Heart right ventricle (tissue), 16 donors: ENCODE measurements around the gene RAP1GAP2. TPM values are rescaled to one million over a fixed set of nuclear protein-coding genes. Genes with fewer than 3 reads are reported as not detected.
A peak's percentile ranks its signal among the peaks of the same experiment; 100 is the strongest.

Experiments used
- ATAC-seq, 8 donors: fragments of 200-7000 bp; cut with Tn5 transposase; one replicate each; pipeline ENCODE4 v1.9.1; 2020; ENCODE audit warnings: mild to moderate bottlenecking in 8 of 8, moderate library complexity in 8 of 8, moderate number of reproducible peaks in 1 of 8
- DNase-seq, 2 donors: peaks; one replicate each; pipeline ENCODE4 v3.0.0-alpha.2; 2020
- H3K27ac ChIP-seq, 10 donors: fragments of 200-600 bp; sonication (generic) in 2 of 10; one replicate each; pipeline versions ENCODE4 v1.5.0 to v1.8.0; 2020 to 2022; ENCODE audit warnings: mild to moderate bottlenecking in 3 of 10
- H3K27me3 ChIP-seq, 7 donors: fragments of 200-600 bp; one replicate each; pipeline ENCODE4 v1.8.0; 2021 to 2022; ENCODE audit warnings: mild to moderate bottlenecking in 2 of 7
- H3K36me3 ChIP-seq, 9 donors: fragments of 200-600 bp; sonication (generic) in 1 of 9; one replicate each; pipeline versions ENCODE4 v1.5.0 to v1.8.0; 2020 to 2022; ENCODE audit warnings: mild to moderate bottlenecking in 2 of 9
- H3K4me1 ChIP-seq, 9 donors: fragments of 200-600 bp; sonication (generic) in 1 of 9; one replicate each; pipeline versions ENCODE4 v1.5.0 to v1.8.0; 2020 to 2022; ENCODE audit warnings: mild to moderate bottlenecking in 4 of 9
- H3K4me3 ChIP-seq, 10 donors: fragments of 200-600 bp; sonication (generic) in 2 of 10; one replicate each; pipeline versions ENCODE4 v1.5.0 to v1.8.0; 2020 to 2022; ENCODE audit warnings: mild to moderate bottlenecking in 7 of 10, moderate library complexity in 2 of 10
- H3K9me3 ChIP-seq, 11 donors: fragments of 200-600 bp in 10 of 11; sonication (generic) in 2 of 11; one replicate each; pipeline versions ENCODE4 v1.5.0 to v1.8.0; 2013 to 2022; ENCODE audit warnings: mild to moderate bottlenecking in 2 of 11, control low read depth in 1 of 11, moderate library complexity in 1 of 11
- CTCF ChIP-seq, 9 donors: fragments of 200-600 bp; sonication (generic) in 2 of 9; IDR thresholded peaks; one replicate each; pipeline versions ENCODE4 v1.5.0 to v1.8.0; 2021 to 2022; ENCODE audit warnings: antibody characterized with exemption in 9 of 9, mild to moderate bottlenecking in 5 of 9, moderate library complexity in 1 of 9
- WGBS, 2 donors: extraction: QIAGEN DNeasy Blood & Tissue Kit; methylation state at CpG; one replicate each; pipeline ENCODE4 v1.1.7; 2013; ENCODE audit warnings: inconsistent platforms in 1 of 2; 5-methylcytosine and 5-hydroxymethylcytosine counted together
- intact Hi-C, 10 donors: fragments of 100-400 bp; cut with DNase I; formaldehyde crosslinking; loops; one replicate each; pipeline versions ENCODE4 v1.11.1 to v1.14.2; 2022
- polyA plus RNA-seq, 2 donors: library from polyadenylated mRNA; stranded (reverse); fragments of 200-250 nt; gene quantifications; one replicate each; pipeline ENCODE4 v1.2.3, GENCODE V29; 2013
- total RNA-seq, 10 donors: library from RNA; stranded (reverse); fragmentation: NEBNext Ultra II Directional in 3 of 10; extraction: Animal tissue kit (Norgen Biotek cat#: 25700) in 3 of 10; gene quantifications; one replicate each; pipeline versions ENCODE4 v1.2.1 to v1.2.4, GENCODE V29; 2021 to 2023
- donor health status: Arrhythmogenic right ventricular cardiomyopathy.
- donor health status: ischemic (EF 13 %, LVEDD 7.1; RV severe dilation, severe dysfunction).
- donor health status: healthy with polysubstance abuse.
- donor health status: DM: no; HTN: yes; CAD: no.
- donor health status: DM: no; HTN: no; CAD: no.
- donor health status: ischemic (EF 25% LVEDD 6.9; RV normal size, moderate dysfunction).
- donor health status: ischemic (EF 25% LVEDD 5.7; RV mildly dilated, moderate dysfunction).
- donor health status: healthy.
- donor health status: DM: yes; HTN: yes; CAD: no.
- donor health status: Ischemic cardiomyopathy.
- donor health status: ischemic (EF 35%, LVEDD 5.7; RV mildly dilated, moderate dysfunction).
- donor health status: nonischemic (EF 11% LVEDD 7.7; RV severe dilation, severe dysfunction).
- donor health status: DM: yes; HTN: yes; CAD: no.
- donor health status: PGD.
- donor health status: ischemic (EF 29% LVEDD 5.4; RV normal size, mild dysfunction).
- donor health status: nonischemic (EF 23%, LVEDD 6.1; RV moderate dilation, normal function).

The RAP1GAP2 gene
- total and polyA plus RNA-seq, 12 donors, result 9.5 to 51.3 (median 34.6) TPM

GRCh38 chr17:2971851-2972250, 175.6 kb downstream of the RAP1GAP2 start:
- H3K36me3 ChIP-seq, result no peaks in the 10 kb centered on the region
- H3K27me3 ChIP-seq, result no peaks in the 10 kb centered on the region
- H3K4me3 ChIP-seq, result no peak overlapping the region
- H3K27ac ChIP-seq, result no peak overlapping the region
- intact Hi-C loops, result no loop called here
- no peak for DNase-seq
- H3K9me3 ChIP-seq, result peaks cover 0 to 5% (median 0%) of the 10 kb centered on the region in 11 donors
- no peak for TF ChIP-seq CTCF (IDR thresholded peaks at IDR 0.05)
- H3K4me1 ChIP-seq, result peaks cover 0 to 13% (median under 1%) of the 10 kb centered on the region in 9 donors
- no peak for ATAC-seq
- WGBS, 2 donors, result 94% methylated on average over 2 of the region's 2 CpGs

GRCh38 chr17:2972749-2973148, 176.5 kb downstream of the RAP1GAP2 start:
- H3K4me1 ChIP-seq, result peaks cover 0 to 5% (median 0%) of the 10 kb centered on the region in 9 donors
- ATAC-seq (no peak), DNase-seq (no peak)
- H3K4me3 ChIP-seq, result no peak overlapping the region
- no peaks in the 10 kb centered on the region for H3K36me3 ChIP-seq
- H3K9me3 ChIP-seq, result peaks cover 0 to 5% (median 0%) of the 10 kb centered on the region in 11 donors
- intact Hi-C loops, result no loop called here
- TF ChIP-seq CTCF (IDR thresholded peaks at IDR 0.05), result no peak
- no peak overlapping the region for H3K27ac ChIP-seq
- no peaks in the 10 kb centered on the region for H3K27me3 ChIP-seq
- WGBS, 2 donors, result 88 to 94% methylated on average over 4 of the region's 4 CpGs

- Histone ChIP-seq H3K4me1 (no peaks in the 10 kb centered on the region), H3K4me3 (no peak overlapping the region), H3K9me3 (peaks cover 0 to 5% (median 0%) of the 10 kb centered on the region in 11 donors), H3K27ac (no peak overlapping the region), H3K27me3 (no peaks in the 10 kb centered on the region), H3K36me3 (no peaks in the 10 kb centered on the region)
- no peak for TF ChIP-seq CTCF (IDR thresholded peaks at IDR 0.05)
- 95 to 98% methylated on average over 1 of the region's 1 CpG for WGBS, 2 donors
- DNase-seq (no peak), ATAC-seq (no peak)
- intact Hi-C loops, result no loop called here
Measured at GRCh38 chr17:2974347-2974746, 178.1 kb downstream of the RAP1GAP2 start.

- DNase-seq, result no peak
Measured at GRCh38 chr17:2975469-2975958, 179.3 kb downstream of the RAP1GAP2 start.

More at GRCh38 chr17:2975469-2975958, 179.3 kb downstream of the RAP1GAP2 start:
- 82 to 84% methylated on average over 8 of the region's 8 CpGs for WGBS, 2 donors
- TF ChIP-seq CTCF (IDR thresholded peaks at IDR 0.05), result no peak
- peak overlapping the region in 4 of 10 donors; percentile 6 to 20 (median 14) for H3K4me3 ChIP-seq
- H3K27ac ChIP-seq, result no peak overlapping the region
- ATAC-seq, result peak in 2 of 8 donors; percentile 18 to 35
- H3K36me3 ChIP-seq, result peaks cover 0 to 8% (median 0%) of the 10 kb centered on the region in 9 donors
- no peaks in the 10 kb centered on the region for H3K4me1 ChIP-seq
- H3K9me3 ChIP-seq, result peaks cover 0 to 5% (median 0%) of the 10 kb centered on the region in 11 donors
- H3K27me3 ChIP-seq, result no peaks in the 10 kb centered on the region
- intact Hi-C loops, result no loop called here
